GM18508 (cell line): ENCODE data around the gene SLC15A1.
"Not testable (repeated sequence)": the region's sequence is repeated elsewhere in the genome, so short reads cannot be mapped to it uniquely, and the experiment has no call there.

ENCODE experiments used
- ATAC-seq: cut with Tn5 transposase; IDR thresholded peaks from one replicate; pipeline ENCODE4 v1.9.1; 2021; ENCODE audit warnings: moderate number of reproducible peaks; ENCODE audit not compliant: insufficient read depth, unreplicated experiment

SLC15A1 gene

GRCh38 chr13:98754468-98754867, 2.0 kb upstream of the SLC15A1 start:
- ATAC-seq: not testable (repeated sequence)

GRCh38 chr13:98751861-98752466, 508 bp downstream of the SLC15A1 start:
- no peak for ATAC-seq

GRCh38 chr13:98751367-98751782, 1.1 kb downstream of the SLC15A1 start:
- no peak for ATAC-seq

- no peak for ATAC-seq
Observed at GRCh38 chr13:98749501-98749900, 3.0 kb downstream of the SLC15A1 start.

GRCh38 chr13:98746968-98747367, 5.5 kb downstream of the SLC15A1 start:
- no peak for ATAC-seq

- ATAC-seq: no peak
Observed at GRCh38 chr13:98743377-98743776, 9.1 kb downstream of the SLC15A1 start.

GRCh38 chr13:98742961-98743360, 9.5 kb downstream of the SLC15A1 start:
- no peak for ATAC-seq

GRCh38 chr13:98741741-98742435, 10.6 kb downstream of the SLC15A1 start:
- ATAC-seq: no peak

- no peak for ATAC-seq
Observed at GRCh38 chr13:98740131-98740530, 12.3 kb downstream of the SLC15A1 start.

- ATAC-seq: no peak
Observed at GRCh38 chr13:98738993-98739392, 13.5 kb downstream of the SLC15A1 start.

- no peak for ATAC-seq
Observed at GRCh38 chr13:98738213-98738612, 14.3 kb downstream of the SLC15A1 start.

- ATAC-seq: no peak
Observed at GRCh38 chr13:98731925-98732324, 20.5 kb downstream of the SLC15A1 start.

GRCh38 chr13:98731038-98731437, 21.4 kb downstream of the SLC15A1 start:
- ATAC-seq: no peak

- ATAC-seq: no peak
Observed at GRCh38 chr13:98730441-98730840, 22.0 kb downstream of the SLC15A1 start.

GRCh38 chr13:98729658-98730057, 22.8 kb downstream of the SLC15A1 start:
- no peak for ATAC-seq

- no peak for ATAC-seq
Observed at GRCh38 chr13:98722958-98723357, 29.5 kb downstream of the SLC15A1 start.

GRCh38 chr13:98721825-98722510, 30.5 kb downstream of the SLC15A1 start:
- ATAC-seq: no peak

- ATAC-seq: no peak
Observed at GRCh38 chr13:98719527-98720250, 32.8 kb downstream of the SLC15A1 start.

GRCh38 chr13:98717891-98718290, 34.6 kb downstream of the SLC15A1 start:
- ATAC-seq: no peak

GRCh38 chr13:98717256-98717655, 35.2 kb downstream of the SLC15A1 start:
- ATAC-seq: no peak

- no peak for ATAC-seq
Observed at GRCh38 chr13:98710521-98710920, 42.0 kb downstream of the SLC15A1 start.
